HL-60 (cell line): Measurements from ENCODE around the gene OXCT1.

Experiments
- DNase-seq, 2 experiments: peaks; one replicate each; pipeline ENCODE4 v3.0.0-alpha.2; 2010 to 2020; ENCODE audit warnings: low read depth in 1 of 2, low spot score in 1 of 2
- H3K27ac ChIP-seq: fragments of 250-450 bp; sonication (Bioruptor Pico); replicated peaks from 2 replicates; pipeline ENCODE4 v1.5.1; 2020; ENCODE audit warnings: mild to moderate bottlenecking, moderate library complexity
- H3K27me3 ChIP-seq: fragments of 250-450 bp; sonication (Bioruptor Pico); 2 replicates; pipeline ENCODE4 v1.5.1; 2021; ENCODE audit warnings: mild to moderate bottlenecking, moderate library complexity; ENCODE audit not compliant: insufficient read depth, poor library complexity, severe bottlenecking
- H3K4me3 ChIP-seq: replicated peaks from 2 replicates; pipeline ENCODE4 v1.5.1; 2011; ENCODE audit warnings: mild to moderate bottlenecking, control low read depth, low read length; ENCODE audit not compliant: insufficient read depth
- GABPA ChIP-seq: IDR thresholded peaks from 2 replicates; pipeline ENCODE4 v1.6.1; 2012; ENCODE audit warnings: low read depth
- POLR2AphosphoS5 ChIP-seq: IDR thresholded peaks from 2 replicates; pipeline ENCODE4 v1.6.1; 2012; ENCODE audit warnings: low read depth
- SPI1 ChIP-seq: IDR thresholded peaks from 2 replicates; pipeline ENCODE4 v1.6.1; 2012; ENCODE audit warnings: low read depth, mild to moderate bottlenecking, borderline replicate concordance
- TF ChIP-seq, protein P1 (sequence below): IDR thresholded peaks from one replicate; pipeline ENCODE4 v1.5.1; 2011; ENCODE audit warnings: low read length, control low read depth, inconsistent platforms; ENCODE audit not compliant: insufficient read depth
- TF ChIP-seq, protein P2 (sequence below): IDR thresholded peaks from 2 replicates; pipeline ENCODE4 v1.6.1; 2012; ENCODE audit warnings: low read depth; ENCODE audit not compliant: insufficient replicate concordance

The OXCT1 gene

DNA sequence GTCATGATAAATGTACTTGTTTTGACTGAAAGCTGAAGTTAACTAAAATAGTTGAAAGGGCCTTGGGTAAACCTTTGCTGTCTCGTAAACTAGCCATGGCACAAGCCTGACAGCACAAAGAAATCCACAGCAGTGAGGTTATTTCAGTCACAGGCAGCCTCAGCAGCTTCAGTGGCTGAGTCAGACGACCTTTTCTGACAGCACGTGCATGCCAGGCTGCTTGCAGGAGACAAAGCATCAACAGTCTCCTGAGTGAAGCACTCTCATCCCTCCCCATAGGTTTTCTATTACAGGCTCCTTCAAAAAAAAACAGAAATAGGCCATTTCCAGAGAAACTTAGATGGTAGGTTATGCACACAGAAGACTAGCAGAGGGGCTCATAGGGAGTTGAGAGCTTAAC, 34.6 kb downstream of the OXCT1 start:
- DNase-seq, result no peak
- no peak for TF ChIP-seq GABPA
- TF ChIP-seq, protein P1, sequence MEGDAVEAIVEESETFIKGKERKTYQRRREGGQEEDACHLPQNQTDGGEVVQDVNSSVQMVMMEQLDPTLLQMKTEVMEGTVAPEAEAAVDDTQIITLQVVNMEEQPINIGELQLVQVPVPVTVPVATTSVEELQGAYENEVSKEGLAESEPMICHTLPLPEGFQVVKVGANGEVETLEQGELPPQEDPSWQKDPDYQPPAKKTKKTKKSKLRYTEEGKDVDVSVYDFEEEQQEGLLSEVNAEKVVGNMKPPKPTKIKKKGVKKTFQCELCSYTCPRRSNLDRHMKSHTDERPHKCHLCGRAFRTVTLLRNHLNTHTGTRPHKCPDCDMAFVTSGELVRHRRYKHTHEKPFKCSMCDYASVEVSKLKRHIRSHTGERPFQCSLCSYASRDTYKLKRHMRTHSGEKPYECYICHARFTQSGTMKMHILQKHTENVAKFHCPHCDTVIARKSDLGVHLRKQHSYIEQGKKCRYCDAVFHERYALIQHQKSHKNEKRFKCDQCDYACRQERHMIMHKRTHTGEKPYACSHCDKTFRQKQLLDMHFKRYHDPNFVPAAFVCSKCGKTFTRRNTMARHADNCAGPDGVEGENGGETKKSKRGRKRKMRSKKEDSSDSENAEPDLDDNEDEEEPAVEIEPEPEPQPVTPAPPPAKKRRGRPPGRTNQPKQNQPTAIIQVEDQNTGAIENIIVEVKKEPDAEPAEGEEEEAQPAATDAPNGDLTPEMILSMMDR, result no peak
- TF ChIP-seq, protein P2, sequence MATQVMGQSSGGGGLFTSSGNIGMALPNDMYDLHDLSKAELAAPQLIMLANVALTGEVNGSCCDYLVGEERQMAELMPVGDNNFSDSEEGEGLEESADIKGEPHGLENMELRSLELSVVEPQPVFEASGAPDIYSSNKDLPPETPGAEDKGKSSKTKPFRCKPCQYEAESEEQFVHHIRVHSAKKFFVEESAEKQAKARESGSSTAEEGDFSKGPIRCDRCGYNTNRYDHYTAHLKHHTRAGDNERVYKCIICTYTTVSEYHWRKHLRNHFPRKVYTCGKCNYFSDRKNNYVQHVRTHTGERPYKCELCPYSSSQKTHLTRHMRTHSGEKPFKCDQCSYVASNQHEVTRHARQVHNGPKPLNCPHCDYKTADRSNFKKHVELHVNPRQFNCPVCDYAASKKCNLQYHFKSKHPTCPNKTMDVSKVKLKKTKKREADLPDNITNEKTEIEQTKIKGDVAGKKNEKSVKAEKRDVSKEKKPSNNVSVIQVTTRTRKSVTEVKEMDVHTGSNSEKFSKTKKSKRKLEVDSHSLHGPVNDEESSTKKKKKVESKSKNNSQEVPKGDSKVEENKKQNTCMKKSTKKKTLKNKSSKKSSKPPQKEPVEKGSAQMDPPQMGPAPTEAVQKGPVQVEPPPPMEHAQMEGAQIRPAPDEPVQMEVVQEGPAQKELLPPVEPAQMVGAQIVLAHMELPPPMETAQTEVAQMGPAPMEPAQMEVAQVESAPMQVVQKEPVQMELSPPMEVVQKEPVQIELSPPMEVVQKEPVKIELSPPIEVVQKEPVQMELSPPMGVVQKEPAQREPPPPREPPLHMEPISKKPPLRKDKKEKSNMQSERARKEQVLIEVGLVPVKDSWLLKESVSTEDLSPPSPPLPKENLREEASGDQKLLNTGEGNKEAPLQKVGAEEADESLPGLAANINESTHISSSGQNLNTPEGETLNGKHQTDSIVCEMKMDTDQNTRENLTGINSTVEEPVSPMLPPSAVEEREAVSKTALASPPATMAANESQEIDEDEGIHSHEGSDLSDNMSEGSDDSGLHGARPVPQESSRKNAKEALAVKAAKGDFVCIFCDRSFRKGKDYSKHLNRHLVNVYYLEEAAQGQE, result no peak
- TF ChIP-seq POLR2AphosphoS5, result no peak
- TF ChIP-seq SPI1, result no peak
- Histone ChIP-seq H3K27ac (no peak overlapping the region), H3K4me3 (no peak overlapping the region), H3K27me3 (no peaks in the 10 kb centered on the region)

DNA sequence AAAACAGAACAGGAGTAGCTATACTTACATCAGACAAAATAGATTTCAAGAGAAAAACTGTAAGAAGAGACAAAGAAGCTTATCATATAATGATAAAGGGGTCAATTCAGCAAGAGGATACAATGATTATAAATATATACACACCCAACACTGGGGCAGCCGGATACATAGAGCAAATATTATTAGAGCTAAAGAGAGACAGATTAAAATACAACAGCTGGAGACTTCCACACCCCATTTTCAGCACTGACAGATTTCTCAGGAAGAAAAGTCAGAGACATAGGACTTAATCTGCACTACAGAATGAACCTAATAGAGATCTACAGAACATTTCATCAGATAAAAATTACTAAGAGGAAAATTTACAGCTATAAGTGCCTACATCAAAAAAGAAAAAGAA, 35.7 kb downstream of the OXCT1 start:
- no peak for DNase-seq
- Histone ChIP-seq H3K27me3 (no peaks in the 10 kb centered on the region), H3K4me3 (no peak overlapping the region), H3K27ac (no peak overlapping the region)
- TF ChIP-seq SPI1 (no peak), POLR2AphosphoS5 (no peak), GABPA (no peak)
- TF ChIP-seq, protein P2, result no peak
- TF ChIP-seq, protein P1, result no peak

DNA sequence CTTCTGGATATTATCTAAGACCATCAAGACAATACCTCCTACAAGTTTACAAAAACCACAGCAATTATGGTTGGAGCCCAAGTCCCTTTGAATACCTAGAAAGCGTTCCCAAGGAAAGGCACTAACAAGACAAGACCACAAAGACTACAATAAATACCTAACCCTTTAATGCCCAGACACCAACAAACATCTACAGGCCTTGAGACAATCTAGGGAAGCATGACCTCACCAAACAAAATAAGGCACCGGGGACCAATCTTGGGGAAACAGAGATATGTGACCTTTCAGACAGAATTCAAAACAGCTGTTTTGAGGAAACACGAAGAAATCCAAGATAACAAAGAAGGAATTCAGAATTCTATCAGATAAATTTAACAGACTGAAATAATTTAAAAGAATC, 37.8 kb downstream of the OXCT1 start:
- DNase-seq, result no peak
- Histone ChIP-seq H3K27me3 (no peaks in the 10 kb centered on the region), H3K4me3 (no peak overlapping the region), H3K27ac (no peak overlapping the region)
- TF ChIP-seq SPI1, result no peak
- no peak for TF ChIP-seq GABPA
- TF ChIP-seq, protein P1, result no peak
- TF ChIP-seq POLR2AphosphoS5, result no peak
- TF ChIP-seq, protein P2, result no peak
